Brain microvascular endothelial cell (primary cell): ENCODE measurements around the gene MGST2.
A peak's percentile ranks its signal among the peaks of the same experiment; 100 is the strongest.

ENCODE experiments used
- DNase-seq: peaks from one replicate; pipeline ENCODE4 v3.0.0-alpha.2; 2020
- H3K27ac ChIP-seq: fragments of 250-450 bp; sonication (Bioruptor Pico); 2 replicates; pipeline ENCODE4 v1.5.1; 2020; ENCODE audit warnings: mild to moderate bottlenecking, moderate library complexity
- H3K27me3 ChIP-seq: fragments of 250-450 bp; sonication (Bioruptor Pico); replicated peaks from 2 replicates; pipeline ENCODE4 v1.5.1; 2020; ENCODE audit warnings: mild to moderate bottlenecking
- H3K36me3 ChIP-seq: fragments of 250-450 bp; sonication (Bioruptor Pico); replicated peaks from 2 replicates; pipeline ENCODE4 v1.5.1; 2020; ENCODE audit warnings: mild to moderate bottlenecking
- H3K4me3 ChIP-seq: 2 replicates; pipeline ENCODE4 v1.5.1; 2011; ENCODE audit warnings: low read depth, mild to moderate bottlenecking, control low read depth, low read length, moderate library complexity
- in situ Hi-C: cut with HindIII; loops from 2 replicates; pipeline ENCODE4 v1.10.0; 2017; ENCODE audit warnings: low sequenced_read_pairs, low pct_ligation_motif_present
- TF ChIP-seq, protein P1 (sequence below): IDR thresholded peaks from 2 replicates; pipeline ENCODE4 v1.5.1; 2011; ENCODE audit warnings: low read depth, mild to moderate bottlenecking, moderate library complexity, low read length, control low read depth, inconsistent platforms; ENCODE audit errors: missing control alignments

MGST2 gene

DNA sequence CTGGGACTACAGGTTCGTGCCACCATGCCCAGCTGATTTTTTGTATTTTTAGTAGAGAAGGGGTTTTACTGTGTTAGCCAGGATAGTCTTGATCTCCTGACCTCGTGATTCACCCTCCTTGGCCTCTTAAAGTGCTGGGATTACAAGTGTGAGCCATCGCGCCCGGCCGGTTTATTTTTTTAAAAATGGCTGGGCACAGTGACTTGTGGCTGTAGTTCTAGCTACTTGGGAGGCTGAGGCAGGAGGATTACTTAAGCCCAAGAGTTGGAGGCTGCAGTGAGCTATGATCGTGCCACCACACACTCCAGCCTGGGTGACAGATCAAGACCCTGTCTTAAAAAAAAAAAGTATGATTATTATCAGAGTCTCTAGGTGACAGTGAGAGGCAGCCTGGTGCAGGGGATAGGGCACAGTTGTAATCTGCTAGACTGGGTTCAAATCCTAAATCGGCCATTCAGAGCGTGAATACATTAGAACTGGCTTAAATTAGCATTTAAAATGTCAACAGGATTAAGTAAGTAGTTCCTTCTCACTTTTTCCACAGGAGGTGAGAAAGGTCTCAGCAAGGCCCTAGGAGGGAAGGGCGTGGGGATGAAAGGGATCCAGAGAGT is 435 bp upstream of the MGST2 start:
- Histone ChIP-seq H3K4me3 (peak overlapping the region; percentile 69), H3K27me3 (no peaks in the 10 kb centered on the region), H3K27ac (peak overlapping the region; percentile 83), H3K36me3 (no peaks in the 10 kb centered on the region)
- TF ChIP-seq, protein P1, sequence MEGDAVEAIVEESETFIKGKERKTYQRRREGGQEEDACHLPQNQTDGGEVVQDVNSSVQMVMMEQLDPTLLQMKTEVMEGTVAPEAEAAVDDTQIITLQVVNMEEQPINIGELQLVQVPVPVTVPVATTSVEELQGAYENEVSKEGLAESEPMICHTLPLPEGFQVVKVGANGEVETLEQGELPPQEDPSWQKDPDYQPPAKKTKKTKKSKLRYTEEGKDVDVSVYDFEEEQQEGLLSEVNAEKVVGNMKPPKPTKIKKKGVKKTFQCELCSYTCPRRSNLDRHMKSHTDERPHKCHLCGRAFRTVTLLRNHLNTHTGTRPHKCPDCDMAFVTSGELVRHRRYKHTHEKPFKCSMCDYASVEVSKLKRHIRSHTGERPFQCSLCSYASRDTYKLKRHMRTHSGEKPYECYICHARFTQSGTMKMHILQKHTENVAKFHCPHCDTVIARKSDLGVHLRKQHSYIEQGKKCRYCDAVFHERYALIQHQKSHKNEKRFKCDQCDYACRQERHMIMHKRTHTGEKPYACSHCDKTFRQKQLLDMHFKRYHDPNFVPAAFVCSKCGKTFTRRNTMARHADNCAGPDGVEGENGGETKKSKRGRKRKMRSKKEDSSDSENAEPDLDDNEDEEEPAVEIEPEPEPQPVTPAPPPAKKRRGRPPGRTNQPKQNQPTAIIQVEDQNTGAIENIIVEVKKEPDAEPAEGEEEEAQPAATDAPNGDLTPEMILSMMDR = no peak
- in situ Hi-C loops = no loop called here
- no peak for DNase-seq

DNA sequence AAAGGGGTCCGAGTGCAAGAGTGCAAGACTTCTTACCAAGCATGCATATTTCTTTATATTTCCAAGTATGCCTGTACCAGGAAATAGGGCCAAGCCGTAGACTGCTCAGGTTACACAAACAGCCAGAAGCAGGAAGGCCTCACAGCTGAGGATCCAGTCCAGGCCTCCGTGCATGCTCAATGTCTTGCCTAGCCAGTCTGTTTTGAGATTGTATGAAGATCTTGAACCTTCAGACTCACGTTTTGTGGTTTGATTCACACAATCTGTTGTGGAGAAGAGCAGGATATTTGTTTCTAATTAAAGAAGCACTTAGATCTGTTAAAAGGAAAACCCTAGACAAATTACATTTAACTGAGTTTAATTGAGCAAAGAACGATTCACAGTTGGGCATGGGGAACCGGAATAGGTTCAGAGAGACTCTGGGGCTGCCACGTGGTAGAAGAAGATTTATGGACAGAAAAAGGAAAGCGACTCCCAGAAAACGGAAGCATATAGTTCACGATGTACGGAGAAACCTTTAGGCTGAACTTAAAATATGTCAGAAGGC is 1.2 kb downstream of the MGST2 start:
- H3K4me3 ChIP-seq = peak overlapping the region; percentile 69
- TF ChIP-seq, protein P1 = no peak
- in situ Hi-C loops = no loop called here
- H3K36me3 ChIP-seq = no peaks in the 10 kb centered on the region
- H3K27me3 ChIP-seq = no peaks in the 10 kb centered on the region
- peak overlapping the region; percentile 83 for H3K27ac ChIP-seq
- DNase-seq = peak; percentile 76

DNA sequence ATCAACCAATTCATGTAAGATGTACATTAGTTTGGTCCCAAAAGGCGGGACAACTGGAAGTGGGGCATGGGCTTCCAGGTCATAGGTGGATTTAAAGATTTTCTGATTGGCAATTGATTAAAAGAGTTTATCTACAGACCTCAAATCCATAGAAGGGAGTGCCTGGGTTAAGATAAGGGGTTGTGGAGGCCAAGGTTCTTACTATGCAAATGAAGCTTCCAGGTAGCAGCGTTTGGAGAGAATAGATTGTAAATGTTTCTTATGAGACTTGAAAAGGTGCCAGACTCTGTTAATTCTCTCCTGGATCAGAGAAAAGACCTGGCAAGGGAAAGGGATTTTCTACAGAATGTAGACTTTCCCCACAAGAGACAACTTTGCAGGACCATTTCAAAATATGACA is 2.4 kb downstream of the MGST2 start:
- in situ Hi-C loops = no loop called here
- Histone ChIP-seq H3K27ac (no peak overlapping the region), H3K36me3 (no peaks in the 10 kb centered on the region), H3K4me3 (no peak overlapping the region), H3K27me3 (no peaks in the 10 kb centered on the region)
- no peak for DNase-seq
- TF ChIP-seq, protein P1 = no peak

DNA sequence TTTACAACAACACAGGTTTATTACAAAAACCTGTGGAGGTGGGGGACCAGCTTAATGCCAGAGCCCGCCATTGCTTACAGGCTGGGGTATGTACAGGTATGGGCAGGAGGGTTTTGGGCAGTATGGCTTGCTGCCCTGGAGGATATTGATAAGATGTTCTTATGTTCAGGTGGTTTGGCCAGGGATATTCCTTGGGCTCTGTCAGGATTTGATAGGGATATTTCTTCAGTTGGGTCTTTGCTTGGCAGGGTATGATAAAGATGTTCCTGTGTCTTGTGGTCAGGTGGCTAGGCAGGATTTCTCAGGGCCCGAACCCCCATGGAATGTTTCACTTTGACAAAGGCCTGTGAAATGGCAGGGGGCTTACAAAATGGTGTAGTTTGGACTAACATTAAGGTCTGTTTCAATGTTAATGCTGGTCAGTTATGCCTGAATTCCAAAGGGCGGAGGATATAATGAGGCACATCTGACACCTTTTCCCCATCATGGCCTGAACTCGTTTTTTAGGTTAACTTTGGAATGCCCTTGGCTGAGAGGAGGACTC is 3.1 kb downstream of the MGST2 start:
- in situ Hi-C loops = no loop called here
- TF ChIP-seq, protein P1 = no peak
- no peak for DNase-seq
- Histone ChIP-seq H3K27me3 (no peaks in the 10 kb centered on the region), H3K36me3 (no peaks in the 10 kb centered on the region), H3K27ac (no peak overlapping the region), H3K4me3 (no peak overlapping the region)

DNA sequence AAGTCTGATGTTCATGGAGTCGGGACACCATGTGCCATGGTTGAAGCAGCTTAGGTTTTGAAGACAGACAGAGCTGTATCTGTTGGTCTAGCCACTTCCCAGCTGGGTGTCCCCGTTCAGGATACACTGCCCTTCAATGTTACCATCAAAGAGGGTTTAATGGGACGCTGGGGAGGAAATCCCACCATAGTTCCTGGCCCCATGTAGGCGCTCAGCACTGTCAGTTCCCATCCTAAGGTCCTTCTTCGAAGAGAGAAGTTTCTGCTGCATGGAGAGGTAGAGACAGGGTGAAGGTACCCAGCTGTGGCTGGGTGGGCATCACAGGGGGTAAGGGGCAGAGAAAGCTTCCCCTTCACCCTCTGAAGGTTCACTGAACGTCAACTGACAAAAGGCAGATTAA is 3.7 kb downstream of the MGST2 start:
- no peak for DNase-seq
- Histone ChIP-seq H3K36me3 (no peaks in the 10 kb centered on the region), H3K27me3 (no peaks in the 10 kb centered on the region), H3K27ac (no peak overlapping the region), H3K4me3 (no peak overlapping the region)
- TF ChIP-seq, protein P1 = no peak
- in situ Hi-C loops = no loop called here

DNA sequence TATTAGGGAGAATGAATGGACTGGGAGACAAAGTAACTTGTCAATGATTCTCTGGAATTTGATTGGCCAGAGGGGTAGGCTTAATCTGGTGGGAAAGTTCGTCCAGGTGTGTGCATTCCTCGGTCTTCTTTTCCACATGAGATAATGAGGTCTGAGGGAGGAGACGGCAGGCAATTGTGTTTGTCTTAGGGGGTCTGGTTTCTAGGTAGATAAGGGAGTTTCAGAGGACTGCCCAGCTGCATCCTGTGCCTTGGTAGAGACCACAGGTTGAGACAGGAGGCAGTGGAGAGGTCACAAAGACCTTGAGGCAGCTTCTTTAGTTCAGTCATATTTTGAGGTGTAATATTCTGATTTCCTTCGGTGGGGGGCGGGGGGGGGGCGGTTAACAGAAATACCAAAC is 4.3 kb downstream of the MGST2 start:
- H3K4me3 ChIP-seq = no peak overlapping the region
- in situ Hi-C loops = no loop called here
- no peak for DNase-seq
- no peak overlapping the region for H3K27ac ChIP-seq
- TF ChIP-seq, protein P1 = no peak
- H3K36me3 ChIP-seq = no peaks in the 10 kb centered on the region
- H3K27me3 ChIP-seq = no peaks in the 10 kb centered on the region
